Heart left ventricle (tissue), 16 donors: Measurements from ENCODE around the gene ADIPOQ. TPM values are rescaled to one million over a fixed set of nuclear protein-coding genes. Genes with fewer than 3 reads are reported as not detected.
"Not testable (repeated sequence)": the region's sequence is repeated elsewhere in the genome, so short reads cannot be mapped to it uniquely, and the experiment has no call there.

Source experiments
- ATAC-seq, 4 donors: fragments of 200-7000 bp; cut with Tn5 transposase; one replicate each; pipeline ENCODE4 v1.9.1; 2020 to 2022; ENCODE audit warnings: moderate library complexity in 4 of 4, mild to moderate bottlenecking in 3 of 4, moderate number of reproducible peaks in 1 of 4
- DNase-seq, 5 donors: peaks; one replicate each; pipeline ENCODE4 v3.0.0-alpha.2; 2020
- H3K27ac ChIP-seq, 12 donors: fragments of 200-600 bp; sonication (generic) in 4 of 12; one replicate each; pipeline versions ENCODE4 v1.5.0 to v1.8.0; 2016 to 2022; ENCODE audit warnings: mild to moderate bottlenecking in 2 of 12
- H3K27me3 ChIP-seq, 9 donors: fragments of 200-600 bp; sonication (generic) in 2 of 9; one replicate each; pipeline versions ENCODE4 v1.5.1 to v1.8.0; 2016 to 2022; ENCODE audit warnings: mild to moderate bottlenecking in 3 of 9
- H3K36me3 ChIP-seq, 9 donors: fragments of 200-600 bp; sonication (generic) in 2 of 9; one replicate each; pipeline versions ENCODE4 v1.5.0 to v1.8.0; 2018 to 2022; ENCODE audit warnings: mild to moderate bottlenecking in 2 of 9
- H3K4me1 ChIP-seq, 12 donors: fragments of 200-600 bp; sonication (generic) in 4 of 12; one replicate each; pipeline versions ENCODE4 v1.5.0 to v1.8.0; 2016 to 2022; ENCODE audit warnings: mild to moderate bottlenecking in 3 of 12
- H3K4me3 ChIP-seq, 12 donors: fragments of 200-600 bp; sonication (generic) in 4 of 12; one replicate each; pipeline versions ENCODE4 v1.5.0 to v1.8.0; 2017 to 2022; ENCODE audit warnings: mild to moderate bottlenecking in 9 of 12, moderate library complexity in 4 of 12
- H3K9me3 ChIP-seq, 12 donors: fragments of 200-600 bp; sonication (generic) in 4 of 12; one replicate each; pipeline versions ENCODE4 v1.5.0 to v1.8.0; 2016 to 2022; ENCODE audit warnings: mild to moderate bottlenecking in 1 of 12
- POLR2A ChIP-seq, 2 donors: fragments of 450-650 bp; IDR thresholded peaks; one replicate each; pipeline ENCODE4 v1.6.1; 2017; ENCODE audit warnings: antibody characterized with exemption in 2 of 2, mild to moderate bottlenecking in 2 of 2, moderate library complexity in 2 of 2
- WGBS, 4 donors: extraction: QIAGEN DNeasy Blood & Tissue Kit in 2 of 4; methylation state at CpG; one replicate each; pipeline versions ENCODE4 v1.1.5 to v1.1.7; 2013 to 2018; 5-methylcytosine and 5-hydroxymethylcytosine counted together
- intact Hi-C, 10 donors: fragments of 100-400 bp; cut with DNase I; formaldehyde crosslinking; loops; one replicate each; pipeline versions ENCODE4 v1.11.1 to v1.14.2; 2022
- polyA plus RNA-seq, 2 donors: library from polyadenylated mRNA; stranded (reverse); fragments of 200-250 nt; gene quantifications; one replicate each; pipeline ENCODE4 v1.2.3, GENCODE V29; 2013
- total RNA-seq, 9 donors: library from RNA; depleted of rRNA in 2 of 9; stranded (reverse); fragments of >200 nt in 2 of 9; fragmentation: NEBNext Ultra II Directional in 3 of 9; extraction: Animal tissue kit (Norgen Biotek cat#: 25700) in 3 of 9; gene quantifications; one replicate each; pipeline versions ENCODE4 v1.1.0 to v1.2.4, GENCODE V29; 2016 to 2023
- TF ChIP-seq, protein P1 (sequence below), 12 donors: fragments of 200-600 bp; sonication (generic) in 4 of 12; IDR thresholded peaks; one replicate each; pipeline versions ENCODE4 v1.5.0 to v1.8.0; 2018 to 2022; ENCODE audit warnings: antibody characterized with exemption in 12 of 12, mild to moderate bottlenecking in 5 of 12
- donor health status: ischemic (EF 13 %, LVEDD 7.1; RV severe dilation, severe dysfunction).
- donor health status: healthy with polysubstance abuse.
- donor health status: DM: no; HTN: yes; CAD: no.
- donor health status: DM: no; HTN: no; CAD: no.
- donor health status: ischemic (EF 25% LVEDD 6.9; RV normal size, moderate dysfunction).
- donor health status: ischemic (EF 25% LVEDD 5.7; RV mildly dilated, moderate dysfunction).
- donor health status: healthy.
- donor health status: DM: yes; HTN: yes; CAD: no.
- donor health status: ischemic (EF 35%, LVEDD 5.7; RV mildly dilated, moderate dysfunction).
- donor health status: nonischemic (EF 11% LVEDD 7.7; RV severe dilation, severe dysfunction).
- donor health status: DM: yes; HTN: yes; CAD: no.
- donor health status: PGD.
- donor health status: ischemic (EF 29% LVEDD 5.4; RV normal size, mild dysfunction).
- donor health status: nonischemic (EF 23%, LVEDD 6.1; RV moderate dilation, normal function).

The ADIPOQ gene
- total and polyA plus RNA-seq, 11 donors = 0.12 to 113 (median 1.8) TPM

- ATAC-seq (peak; percentile 90 to 97 (median 97)), DNase-seq (peak; percentile 85 to 94 (median 89))
- peaks cover 0 to 24% (median 12%) of the 10 kb centered on the region in 12 donors for H3K4me1 ChIP-seq
- peak within 1 kb of the TSS; percentile 15 to 92 (median 84) for H3K27ac ChIP-seq
- H3K9me3 ChIP-seq = no peaks in the 10 kb centered on the region
- peak in 1 of 2 donors; percentile 56 for TF ChIP-seq POLR2A (IDR thresholded peaks at IDR 0.05)
- TF ChIP-seq, protein P1, sequence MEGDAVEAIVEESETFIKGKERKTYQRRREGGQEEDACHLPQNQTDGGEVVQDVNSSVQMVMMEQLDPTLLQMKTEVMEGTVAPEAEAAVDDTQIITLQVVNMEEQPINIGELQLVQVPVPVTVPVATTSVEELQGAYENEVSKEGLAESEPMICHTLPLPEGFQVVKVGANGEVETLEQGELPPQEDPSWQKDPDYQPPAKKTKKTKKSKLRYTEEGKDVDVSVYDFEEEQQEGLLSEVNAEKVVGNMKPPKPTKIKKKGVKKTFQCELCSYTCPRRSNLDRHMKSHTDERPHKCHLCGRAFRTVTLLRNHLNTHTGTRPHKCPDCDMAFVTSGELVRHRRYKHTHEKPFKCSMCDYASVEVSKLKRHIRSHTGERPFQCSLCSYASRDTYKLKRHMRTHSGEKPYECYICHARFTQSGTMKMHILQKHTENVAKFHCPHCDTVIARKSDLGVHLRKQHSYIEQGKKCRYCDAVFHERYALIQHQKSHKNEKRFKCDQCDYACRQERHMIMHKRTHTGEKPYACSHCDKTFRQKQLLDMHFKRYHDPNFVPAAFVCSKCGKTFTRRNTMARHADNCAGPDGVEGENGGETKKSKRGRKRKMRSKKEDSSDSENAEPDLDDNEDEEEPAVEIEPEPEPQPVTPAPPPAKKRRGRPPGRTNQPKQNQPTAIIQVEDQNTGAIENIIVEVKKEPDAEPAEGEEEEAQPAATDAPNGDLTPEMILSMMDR (IDR thresholded peaks at IDR 0.05) = peak in 1 of 12 donors; percentile 6
- H3K4me3 ChIP-seq = peak within 1 kb of the TSS; percentile 69 to 98 (median 82)
- peaks cover 0 to 21% (median 13%) of the 10 kb centered on the region in 9 donors for H3K36me3 ChIP-seq
- H3K27me3 ChIP-seq = no peaks in the 10 kb centered on the region
- intact Hi-C loops = no loop called here
- WGBS, 4 donors = 0 to 1% (median 0%) methylated on average over 42 to 70 of the region's 70 CpGs
Measured at GRCh38 chr3:186806089-186807055, 36.1 kb upstream of the ADIPOQ start, which contains the start of gene RFC4. Gene RFC4 (minus strand): TSS chr3:186806482. CDS start chr3:186804713, 1,769 bp downstream.

DNA sequence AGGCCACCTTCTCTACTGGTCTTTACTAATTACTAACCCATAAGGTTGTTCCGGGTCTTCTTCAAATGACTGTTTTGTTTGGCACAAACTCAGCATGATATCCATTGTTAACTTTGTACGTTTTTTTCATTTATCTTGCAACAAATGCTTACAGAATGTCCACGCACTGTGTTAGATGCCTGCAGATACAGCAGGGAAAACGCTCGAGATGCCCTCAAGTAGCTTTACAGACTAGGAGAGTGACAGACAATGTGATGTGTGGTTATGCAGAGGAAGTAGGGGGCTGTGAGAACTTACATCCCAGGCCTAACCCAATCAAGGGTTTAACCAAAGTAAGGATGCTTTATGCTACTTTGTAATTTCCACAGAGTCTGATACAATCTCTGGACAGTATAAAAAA lies 35.3 kb upstream of the ADIPOQ start:
- H3K4me3 ChIP-seq = peak overlapping the region in 9 of 12 donors; percentile 69 to 98 (median 82)
- H3K36me3 ChIP-seq = peaks cover 0 to 19% (median 11%) of the 10 kb centered on the region in 9 donors
- DNase-seq (no peak), ATAC-seq (no peak)
- peak overlapping the region in 3 of 12 donors; percentile 87 to 92 (median 92) for H3K27ac ChIP-seq
- no peaks in the 10 kb centered on the region for H3K9me3 ChIP-seq
- no peaks in the 10 kb centered on the region for H3K27me3 ChIP-seq
- peaks cover 0 to 24% (median 12%) of the 10 kb centered on the region in 12 donors for H3K4me1 ChIP-seq
- TF ChIP-seq, protein P1 (IDR thresholded peaks at IDR 0.05) = no peak
- no peak for TF ChIP-seq POLR2A (IDR thresholded peaks at IDR 0.05)
- WGBS, 4 donors = 28 to 36% (median 35%) methylated on average over 5 of the region's 5 CpGs
- intact Hi-C loops = no loop called here

DNA sequence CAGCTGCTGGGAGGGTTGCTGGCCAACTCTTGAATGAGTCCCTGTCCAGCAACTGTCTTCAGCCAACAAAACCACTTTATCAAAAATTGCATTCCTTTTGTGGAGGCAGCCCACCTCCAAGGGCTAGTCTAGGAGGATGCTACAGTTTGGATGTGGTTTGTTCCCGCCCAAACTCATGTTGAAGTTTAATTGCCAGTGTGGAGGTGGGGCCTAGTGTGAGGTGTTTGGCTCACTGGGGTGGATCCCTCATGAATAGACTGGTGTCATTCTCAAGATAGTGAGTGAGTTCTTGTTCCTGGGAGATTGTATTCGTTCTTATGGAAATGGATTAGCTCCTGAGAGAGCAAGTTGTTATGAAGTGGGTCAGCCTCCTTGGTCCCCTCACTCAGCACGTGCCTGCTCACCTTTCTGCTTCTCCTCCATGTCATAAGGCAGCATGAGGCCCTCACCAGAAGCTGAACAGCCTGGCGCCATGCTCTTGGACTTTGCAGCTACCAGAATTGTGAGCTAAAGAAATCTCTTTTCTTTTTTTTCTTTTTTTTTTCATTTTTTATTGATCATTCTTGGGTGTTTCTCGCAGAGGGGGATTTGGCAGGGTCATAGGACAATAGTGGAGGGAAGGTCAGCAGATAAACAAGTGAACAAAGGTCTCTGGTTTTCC lies 32.0 kb upstream of the ADIPOQ start:
- intact Hi-C loops = no loop called here
- no peak for ATAC-seq
- DNase-seq = no peak
- H3K9me3 ChIP-seq = no peaks in the 10 kb centered on the region
- TF ChIP-seq POLR2A (IDR thresholded peaks at IDR 0.05) = no peak
- TF ChIP-seq, protein P1 (IDR thresholded peaks at IDR 0.05) = no peak
- 78 to 89% (median 85%) methylated on average over 5 of the region's 5 CpGs for WGBS, 4 donors
- H3K27me3 ChIP-seq = peaks cover 0 to 4% (median 0%) of the 10 kb centered on the region in 9 donors
- H3K36me3 ChIP-seq = no peaks in the 10 kb centered on the region
- no peak overlapping the region for H3K27ac ChIP-seq
- peaks cover 0 to 15% (median 10%) of the 10 kb centered on the region in 12 donors for H3K4me1 ChIP-seq
- H3K4me3 ChIP-seq = no peak overlapping the region

- WGBS, 4 donors = 86 to 97% (median 94%) methylated on average over 5 to 21 of the region's 29 CpGs
- intact Hi-C loops, H3K27ac ChIP-seq, H3K36me3 ChIP-seq, H3K4me1 ChIP-seq, H3K4me3 ChIP-seq, ATAC-seq, DNase-seq, H3K9me3 ChIP-seq, H3K27me3 ChIP-seq: not testable (repeated sequence)
Measured at GRCh38 chr3:186811313-186811712, 31.2 kb upstream of the ADIPOQ start.
